Measurements from ENCODE around the gene CRKL. TPM values are rescaled to one million over a fixed set of nuclear protein-coding genes. Genes with fewer than 3 reads are reported as not detected.

CRKL gene
- total and polyA plus RNA-seq, 4 donors, result 55.2 to 88.0 (median 64.6) TPM

DNA sequence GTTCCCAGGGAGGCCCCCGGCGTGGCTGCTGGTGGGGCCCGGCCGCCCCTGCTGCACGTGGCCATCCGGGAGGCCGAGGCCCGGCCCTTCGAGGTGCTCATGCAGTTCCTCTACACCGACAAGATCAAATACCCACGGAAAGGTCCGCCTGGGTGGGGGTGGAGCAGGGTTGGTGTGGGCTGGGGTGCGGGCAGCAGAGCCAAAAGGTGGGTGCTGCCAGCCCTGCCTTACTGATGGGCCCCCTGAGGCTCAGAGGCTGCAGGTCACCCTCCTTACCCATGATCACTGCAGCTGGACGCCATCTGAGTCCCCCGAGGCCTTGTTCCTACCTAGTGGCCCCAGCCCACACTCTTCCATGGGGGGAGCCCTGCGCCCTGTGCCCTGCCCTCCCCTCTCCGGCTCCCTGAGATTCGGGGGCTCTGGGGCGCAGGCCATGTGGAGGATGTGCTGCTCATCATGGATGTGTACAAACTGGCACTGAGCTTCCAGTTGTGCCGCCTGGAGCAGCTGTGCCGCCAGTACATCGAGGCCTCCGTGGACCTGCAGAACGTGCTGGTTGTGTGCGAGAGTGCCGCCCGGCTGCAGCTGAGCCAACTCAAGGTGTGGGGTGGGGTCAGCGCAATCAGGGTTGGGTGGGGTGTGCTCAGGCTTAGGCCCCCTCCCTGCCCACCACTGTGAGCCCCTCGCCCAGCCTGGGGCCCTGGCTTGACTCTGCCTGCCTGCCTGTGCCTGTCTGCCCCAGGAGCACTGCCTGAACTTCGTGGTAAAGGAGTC is 77.1 kb downstream of the CRKL start:
- DNase-seq (ENCODE audit: low read depth in 4 of 6, low spot score in 6 of 6), result no peak
- H3K9me3 ChIP-seq (ENCODE audit: control insufficient read depth, insufficient read depth, low read length), result no peaks in the 10 kb centered on the region

DNA sequence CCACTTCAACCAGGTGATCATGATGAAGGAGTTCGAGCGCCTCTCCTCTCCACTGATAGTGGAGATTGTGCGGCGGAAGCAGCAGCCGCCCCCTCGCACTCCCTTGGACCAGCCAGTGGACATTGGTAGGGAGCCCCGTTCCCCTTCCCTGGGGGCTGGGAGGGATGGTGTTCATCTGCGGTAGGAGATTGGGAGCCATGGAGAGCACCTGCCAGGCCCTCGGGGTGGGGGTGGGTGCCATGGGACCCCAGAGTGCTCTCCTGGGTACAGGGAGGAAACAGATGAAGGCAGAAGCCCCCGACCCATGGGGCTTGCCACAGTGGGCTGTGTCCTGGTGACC is 77.7 kb downstream of the CRKL start:
- no peak for DNase-seq (ENCODE audit: low read depth in 4 of 6, low spot score in 6 of 6)
- H3K4me3 ChIP-seq (ENCODE audit: low read depth, low read length), result no peak overlapping the region
- 97% methylated on average over 6 of the region's 10 CpGs for WGBS (ENCODE audit: insufficient coverage)
- no peaks in the 10 kb centered on the region for H3K27me3 ChIP-seq (ENCODE audit: control insufficient read depth, insufficient read depth, low read length)
- H3K4me1 ChIP-seq (ENCODE audit: control insufficient read depth, insufficient read depth, low read length), result peaks cover 7% of the 10 kb centered on the region
- peaks cover 99% of the 10 kb centered on the region for H3K36me3 ChIP-seq (ENCODE audit: control insufficient read depth, insufficient read depth, low read length)
- no peaks in the 10 kb centered on the region for H3K9me3 ChIP-seq (ENCODE audit: control insufficient read depth, insufficient read depth, low read length)
- no peak overlapping the region for H3K27ac ChIP-seq (ENCODE audit: low read depth, low read length)

More for the DNA sequence above, 77.1 kb downstream of the CRKL start:
- Histone ChIP-seq H3K4me1 (ENCODE audit: control insufficient read depth, insufficient read depth, low read length) (peaks cover 2% of the 10 kb centered on the region), H3K36me3 (ENCODE audit: control insufficient read depth, insufficient read depth, low read length) (peaks cover 99% of the 10 kb centered on the region), H3K27me3 (ENCODE audit: control insufficient read depth, insufficient read depth, low read length) (no peaks in the 10 kb centered on the region), H3K4me3 (ENCODE audit: low read depth, low read length) (no peak overlapping the region), H3K27ac (ENCODE audit: low read depth, low read length) (no peak overlapping the region)
- 90% methylated on average over 16 of the region's 30 CpGs for WGBS (ENCODE audit: insufficient coverage)

DNA sequence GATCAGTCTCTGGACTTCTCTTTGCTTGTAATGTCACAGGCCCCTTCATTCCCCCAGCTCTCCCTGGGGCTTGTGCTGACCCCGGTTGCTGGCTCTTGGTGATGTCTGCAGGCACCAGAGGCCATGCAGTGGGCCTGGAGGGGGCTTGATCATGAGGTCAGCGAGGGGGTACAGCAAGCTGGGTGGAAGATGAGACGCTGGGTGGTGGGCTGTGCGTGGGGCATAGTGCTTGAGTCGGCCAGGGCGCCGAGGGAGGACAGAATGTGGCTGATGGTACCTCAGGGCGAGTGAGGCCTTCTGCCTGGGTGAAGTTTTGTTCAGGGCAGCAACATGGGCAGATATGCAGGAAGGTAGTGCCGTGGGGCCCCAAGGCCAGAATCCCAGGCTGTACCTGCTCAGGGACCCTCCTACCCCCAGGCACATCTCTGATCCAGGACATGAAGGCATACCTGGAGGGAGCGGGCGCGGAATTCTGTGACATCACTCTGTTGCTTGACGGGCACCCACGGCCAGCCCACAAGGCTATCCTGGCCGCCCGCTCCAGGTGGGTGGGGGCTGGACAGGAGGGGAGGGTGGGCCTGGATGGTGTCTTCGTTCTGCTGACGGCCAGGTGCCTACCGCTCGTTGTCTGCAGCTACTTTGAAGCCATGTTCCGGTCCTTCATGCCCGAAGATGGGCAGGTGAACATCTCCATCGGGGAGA is 78.3 kb downstream of the CRKL start:
- peaks cover 100% of the 10 kb centered on the region for H3K36me3 ChIP-seq (ENCODE audit: control insufficient read depth, insufficient read depth, low read length)
- no peak overlapping the region for H3K27ac ChIP-seq (ENCODE audit: low read depth, low read length)
- no peaks in the 10 kb centered on the region for H3K27me3 ChIP-seq (ENCODE audit: control insufficient read depth, insufficient read depth, low read length)
- 95% methylated on average over 22 of the region's 23 CpGs for WGBS (ENCODE audit: insufficient coverage)
- H3K9me3 ChIP-seq (ENCODE audit: control insufficient read depth, insufficient read depth, low read length), result no peaks in the 10 kb centered on the region
- H3K4me3 ChIP-seq (ENCODE audit: low read depth, low read length), result no peak overlapping the region
- peaks cover 13% of the 10 kb centered on the region for H3K4me1 ChIP-seq (ENCODE audit: control insufficient read depth, insufficient read depth, low read length)
- no peak for DNase-seq (ENCODE audit: low read depth in 4 of 6, low spot score in 6 of 6)

DNA sequence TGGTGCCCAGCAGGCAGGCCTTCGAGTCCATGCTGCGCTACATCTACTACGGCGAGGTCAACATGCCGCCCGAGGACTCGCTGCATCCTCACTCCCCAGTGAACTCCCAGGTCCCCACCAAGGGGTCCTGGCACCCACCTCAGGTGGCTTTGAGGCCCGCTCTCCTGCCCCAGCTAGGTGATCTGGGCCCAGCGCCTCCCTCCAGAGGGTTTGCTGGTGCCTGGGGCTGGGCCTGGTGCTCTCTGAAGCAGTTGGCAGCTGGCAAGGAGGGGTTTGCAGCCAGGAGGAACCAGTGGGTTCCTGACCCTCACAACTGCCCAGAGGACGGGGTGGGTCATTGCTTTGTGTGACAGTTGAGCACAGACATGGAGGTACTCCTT is 78.8 kb downstream of the CRKL start:
- H3K9me3 ChIP-seq (ENCODE audit: control insufficient read depth, insufficient read depth, low read length), result no peaks in the 10 kb centered on the region
- H3K36me3 ChIP-seq (ENCODE audit: control insufficient read depth, insufficient read depth, low read length), result peaks cover 100% of the 10 kb centered on the region
- DNase-seq (ENCODE audit: low read depth in 4 of 6, low spot score in 6 of 6), result no peak
- no peak overlapping the region for H3K4me3 ChIP-seq (ENCODE audit: low read depth, low read length)
- no peak overlapping the region for H3K27ac ChIP-seq (ENCODE audit: low read depth, low read length)
- peaks cover 19% of the 10 kb centered on the region for H3K4me1 ChIP-seq (ENCODE audit: control insufficient read depth, insufficient read depth, low read length)
- no peaks in the 10 kb centered on the region for H3K27me3 ChIP-seq (ENCODE audit: control insufficient read depth, insufficient read depth, low read length)
- 96% methylated on average over 10 of the region's 10 CpGs for WGBS (ENCODE audit: insufficient coverage)

DNA sequence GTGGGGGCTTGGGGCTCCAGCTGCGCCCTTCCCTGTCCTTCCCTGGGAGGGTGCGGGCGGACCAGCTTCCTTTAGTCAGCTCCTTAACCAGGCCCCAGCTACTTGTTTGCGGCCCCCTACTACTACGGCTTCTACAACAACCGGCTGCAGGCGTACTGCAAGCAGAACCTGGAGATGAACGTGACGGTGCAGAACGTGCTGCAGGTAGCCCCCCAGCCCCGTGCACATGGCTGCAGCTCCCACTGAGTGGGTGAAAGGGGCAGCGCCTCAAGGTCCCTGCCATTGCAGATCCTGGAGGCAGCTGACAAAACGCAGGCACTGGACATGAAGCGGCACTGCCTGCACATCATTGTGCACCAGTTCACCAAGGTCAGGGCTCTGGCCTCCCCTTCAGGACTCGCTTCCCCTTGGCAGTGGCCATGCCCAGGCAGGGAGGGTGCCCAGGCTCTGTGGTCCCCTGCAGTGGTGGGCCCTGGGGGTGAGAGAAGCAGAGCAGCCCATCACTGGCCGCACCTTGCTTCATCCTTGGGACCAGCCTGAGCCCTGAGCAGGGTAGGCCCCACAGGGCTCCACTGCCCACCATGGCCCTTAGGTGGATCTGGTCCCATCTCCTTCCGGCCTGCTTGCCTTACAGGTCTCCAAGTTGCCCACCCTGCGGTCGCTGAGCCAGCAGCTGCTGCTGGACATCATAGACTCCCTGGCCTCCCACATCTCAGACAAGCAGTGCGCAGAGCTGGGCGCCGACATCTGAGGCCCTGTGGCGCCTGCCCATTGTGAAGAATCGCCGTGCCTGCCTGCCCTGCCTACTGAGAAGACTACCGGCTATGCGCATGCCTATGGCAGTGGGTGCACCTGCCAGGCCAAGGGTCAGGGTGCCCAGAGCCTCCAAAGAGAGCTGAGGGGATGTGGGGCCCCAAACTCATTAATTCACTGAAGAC is 79.7 kb downstream of the CRKL start:
- peaks cover 25% of the 10 kb centered on the region for H3K4me1 ChIP-seq (ENCODE audit: control insufficient read depth, insufficient read depth, low read length)
- H3K27me3 ChIP-seq (ENCODE audit: control insufficient read depth, insufficient read depth, low read length), result no peaks in the 10 kb centered on the region
- no peak for DNase-seq (ENCODE audit: low read depth in 4 of 6, low spot score in 6 of 6)
- 90% methylated on average over 27 of the region's 27 CpGs for WGBS (ENCODE audit: insufficient coverage)
- no peak overlapping the region for H3K27ac ChIP-seq (ENCODE audit: low read depth, low read length)
- H3K9me3 ChIP-seq (ENCODE audit: control insufficient read depth, insufficient read depth, low read length), result no peaks in the 10 kb centered on the region
- H3K36me3 ChIP-seq (ENCODE audit: control insufficient read depth, insufficient read depth, low read length), result peaks cover 94% of the 10 kb centered on the region
- no peak overlapping the region for H3K4me3 ChIP-seq (ENCODE audit: low read depth, low read length)

DNA sequence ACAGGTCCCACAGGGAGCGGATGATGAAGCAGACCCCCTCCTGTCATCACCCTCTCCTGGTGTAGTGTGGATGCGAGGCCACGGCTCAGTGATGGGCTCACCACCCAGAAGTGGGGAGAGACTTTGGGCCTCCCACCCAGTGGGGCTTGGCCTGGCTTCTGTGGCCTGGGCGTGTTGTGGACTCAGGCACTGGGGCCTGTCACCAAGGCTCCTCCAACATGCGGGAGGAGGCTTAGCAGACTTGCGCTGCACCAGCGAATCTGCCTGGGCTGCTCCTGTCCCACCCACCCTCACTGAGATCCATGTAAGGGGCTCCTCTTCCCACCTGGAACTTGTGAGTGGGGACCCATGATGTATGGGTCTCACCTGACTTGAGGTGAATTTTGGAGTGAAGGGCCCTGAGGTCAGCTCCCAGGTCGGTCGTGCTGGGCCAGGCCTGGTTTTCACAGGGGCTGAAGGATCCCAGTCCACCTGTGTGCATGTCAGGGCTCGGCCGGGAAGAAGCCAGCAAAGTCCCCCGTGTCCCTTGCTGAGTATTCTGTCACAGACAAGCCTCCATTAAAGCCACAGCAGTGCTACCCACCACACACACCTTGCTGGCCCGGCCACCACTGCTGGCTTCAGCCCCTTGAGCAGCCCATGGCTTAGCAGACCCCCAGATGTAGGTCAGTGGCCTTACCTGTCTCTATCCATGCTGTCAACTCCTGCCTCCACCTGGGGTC is 80.5 kb downstream of the CRKL start:
- Histone ChIP-seq H3K4me1 (ENCODE audit: control insufficient read depth, insufficient read depth, low read length) (peaks cover 28% of the 10 kb centered on the region), H3K27me3 (ENCODE audit: control insufficient read depth, insufficient read depth, low read length) (no peaks in the 10 kb centered on the region), H3K36me3 (ENCODE audit: control insufficient read depth, insufficient read depth, low read length) (peaks cover 86% of the 10 kb centered on the region), H3K9me3 (ENCODE audit: control insufficient read depth, insufficient read depth, low read length) (no peaks in the 10 kb centered on the region), H3K27ac (ENCODE audit: low read depth, low read length) (no peak overlapping the region), H3K4me3 (ENCODE audit: low read depth, low read length) (no peak overlapping the region)
- no peak for DNase-seq (ENCODE audit: low read depth in 4 of 6, low spot score in 6 of 6)
- 79% methylated on average over 10 of the region's 13 CpGs for WGBS (ENCODE audit: insufficient coverage)

DNA sequence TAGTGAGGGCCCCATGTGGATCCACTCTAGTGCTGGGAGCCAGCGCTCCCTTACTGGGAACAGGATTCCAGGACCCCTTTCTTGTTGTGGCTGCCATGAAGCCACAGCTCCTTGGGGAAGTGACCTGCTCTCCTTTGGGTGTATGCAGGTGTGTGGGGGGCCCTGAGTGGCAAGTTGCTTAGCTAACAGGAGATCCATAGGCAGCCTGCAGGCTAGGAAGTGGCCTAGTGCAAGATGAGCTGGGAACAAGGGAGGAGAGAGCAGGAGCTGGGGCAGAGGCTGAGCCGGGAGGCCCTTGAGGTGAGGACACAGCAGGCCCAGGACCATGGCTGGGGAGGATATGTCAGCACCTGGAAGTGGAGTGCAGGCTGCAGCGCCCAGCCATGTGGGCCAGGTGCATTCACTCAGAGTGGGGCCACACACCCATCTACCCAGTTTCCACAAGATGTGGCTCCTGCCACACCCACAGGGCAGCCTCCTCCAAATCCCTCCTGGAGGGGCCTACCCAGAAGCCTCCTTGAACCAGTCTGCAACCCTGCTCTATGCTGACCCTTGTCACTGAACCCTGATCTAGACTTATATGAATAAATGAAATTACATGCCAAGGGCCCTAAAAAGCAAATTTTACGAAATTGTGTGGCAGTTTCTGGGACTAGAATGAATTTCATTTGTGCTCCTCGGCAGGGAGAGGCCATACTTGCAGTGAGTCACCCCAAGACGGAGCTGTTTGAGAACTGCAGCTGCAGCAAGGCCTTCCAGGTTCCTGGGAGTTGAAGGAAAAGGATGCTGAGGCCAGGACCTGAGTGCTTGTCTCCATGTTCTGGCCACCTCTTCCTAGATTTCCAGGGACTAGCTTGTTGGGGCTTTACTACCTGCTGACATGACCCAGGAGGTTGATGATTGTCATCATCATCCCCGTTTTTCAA is 81.5 kb downstream of the CRKL start:
- no peak for DNase-seq (ENCODE audit: low read depth in 4 of 6, low spot score in 6 of 6)
- no peak overlapping the region for H3K4me3 ChIP-seq (ENCODE audit: low read depth, low read length)
- peaks cover 79% of the 10 kb centered on the region for H3K36me3 ChIP-seq (ENCODE audit: control insufficient read depth, insufficient read depth, low read length)
- no peaks in the 10 kb centered on the region for H3K27me3 ChIP-seq (ENCODE audit: control insufficient read depth, insufficient read depth, low read length)
- H3K27ac ChIP-seq (ENCODE audit: low read depth, low read length), result no peak overlapping the region
- no peaks in the 10 kb centered on the region for H3K9me3 ChIP-seq (ENCODE audit: control insufficient read depth, insufficient read depth, low read length)
- peaks cover 38% of the 10 kb centered on the region for H3K4me1 ChIP-seq (ENCODE audit: control insufficient read depth, insufficient read depth, low read length)
- WGBS (ENCODE audit: insufficient coverage), result 74% methylated on average over 6 of the region's 7 CpGs

DNA sequence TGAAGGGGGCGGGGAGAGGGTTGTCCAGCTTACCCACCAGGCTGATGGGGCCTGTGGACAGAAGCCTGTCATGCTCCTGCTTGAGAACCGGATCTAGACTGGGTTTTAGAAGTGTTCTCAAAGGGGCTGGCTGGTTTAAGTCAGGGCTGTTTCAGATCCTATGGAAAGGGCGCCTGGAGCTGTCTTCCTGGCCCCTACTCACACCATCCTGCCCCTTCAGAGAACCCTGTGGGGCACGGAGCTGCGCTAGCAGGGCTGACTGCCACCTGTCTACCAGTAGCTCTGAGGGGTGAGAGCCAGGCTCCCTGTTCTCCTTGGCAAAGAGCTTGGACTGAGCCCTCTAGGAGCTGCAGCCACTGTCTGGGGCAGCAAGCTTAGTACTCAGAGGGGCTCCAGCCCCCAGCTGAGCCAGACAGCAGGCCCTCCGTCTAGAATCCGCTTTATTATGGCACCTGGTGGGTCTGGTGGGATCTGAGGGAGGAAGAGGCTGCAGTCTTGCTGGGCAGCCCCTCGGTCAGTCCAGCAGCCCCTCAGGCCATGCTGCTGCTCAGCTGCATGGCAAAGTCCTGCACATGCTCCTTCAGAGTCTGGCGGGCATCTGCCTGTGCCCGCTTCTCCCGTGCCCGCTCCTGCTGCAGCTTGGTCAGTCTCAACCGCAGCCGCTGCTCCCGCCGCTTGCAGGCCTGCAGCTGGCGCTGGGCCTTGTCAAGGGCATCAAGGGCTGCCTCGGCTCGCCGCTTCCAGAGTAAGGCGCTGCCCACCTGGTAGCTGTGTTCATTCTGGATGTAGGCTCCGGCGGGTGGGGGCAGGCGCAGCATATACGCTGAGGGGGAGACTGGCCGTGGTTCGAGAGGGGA is 82.4 kb downstream of the CRKL start:
- Histone ChIP-seq H3K4me3 (ENCODE audit: low read depth, low read length) (no peak overlapping the region), H3K36me3 (ENCODE audit: control insufficient read depth, insufficient read depth, low read length) (peaks cover 70% of the 10 kb centered on the region), H3K27me3 (ENCODE audit: control insufficient read depth, insufficient read depth, low read length) (no peaks in the 10 kb centered on the region), H3K9me3 (ENCODE audit: control insufficient read depth, insufficient read depth, low read length) (no peaks in the 10 kb centered on the region), H3K4me1 (ENCODE audit: control insufficient read depth, insufficient read depth, low read length) (peaks cover 39% of the 10 kb centered on the region), H3K27ac (ENCODE audit: low read depth, low read length) (no peak overlapping the region)
- no peak for DNase-seq (ENCODE audit: low read depth in 4 of 6, low spot score in 6 of 6)
- WGBS (ENCODE audit: insufficient coverage), result 90% methylated on average over 27 of the region's 27 CpGs
